ENCODE results near the gene POU2F1. TPM values are rescaled to one million over a fixed set of nuclear protein-coding genes. Genes with fewer than 3 reads are reported as not detected.

POU2F1 gene
- total RNA-seq, 1 experiment from 2014 or later: 24.5 TPM

GRCh38 chr1:167450843-167451242 is 230.2 kb downstream of the POU2F1 start:
- ChIA-PET POLR2A (no interaction called here), CTCF (no interaction called here), RAD21 (ENCODE audit: low non-redundant PET in 1 of 2, low total read pairs in 2 of 2, uncharacterized antibody in 2 of 2, unreplicated experiment in 2 of 2) (no interaction called here)
- Histone ChIP-seq H3K27ac (ENCODE audit: low read depth, low read length) (no peak overlapping the region), H3K36me3 (ENCODE audit: control insufficient read depth in 1 of 2, insufficient read depth in 2 of 2, low read length in 2 of 2) (no peaks in the 10 kb centered on the region), H3K4me3 (replicated peaks in 1 of 2; ENCODE audit: low read depth in 1 of 2, low read length in 2 of 2) (no peak overlapping the region), H4K20me1 (ENCODE audit: insufficient read depth) (no peaks in the 10 kb centered on the region), H3K9ac (ENCODE audit: low read length) (no peak overlapping the region), H3K4me2 (ENCODE audit: low read length) (no peak overlapping the region), H3K9me3 (ENCODE audit: control insufficient read depth in 1 of 2, insufficient read depth in 1 of 2, low read depth in 1 of 2, low read length in 2 of 2) (no peaks in the 10 kb centered on the region), H3K4me1 (ENCODE audit: control insufficient read depth in 1 of 2, insufficient read depth in 2 of 2, low read length in 2 of 2) (peaks cover 3 to 25% of the 10 kb centered on the region in 2 experiments; a peak in 3 of 4 replicates), H3K9me2 (ENCODE audit: insufficient read depth) (no peaks in the 10 kb centered on the region), H3K27me3 (ENCODE audit: insufficient read depth, low read length) (no peaks in the 10 kb centered on the region), H2AFZ (ENCODE audit: low read depth, low read length, poor library complexity, severe bottlenecking) (no peak overlapping the region), H3K79me2 (ENCODE audit: insufficient read depth, low read length) (no peaks in the 10 kb centered on the region)
- intact Hi-C loops (cut with micrococcal nuclease): no loop called here
- no peak for DNase-seq (ENCODE audit: low read depth, low spot score)
- no peak for TF ChIP-seq CEBPB (IDR thresholded peaks at IDR 0.05; ENCODE audit: low read depth)
- no peak for TF ChIP-seq EGR1 (IDR thresholded peaks at IDR 0.05; ENCODE audit: low read depth)
- TF ChIP-seq TCF7L2 (IDR thresholded peaks at IDR 0.05; ENCODE audit: borderline replicate concordance, extremely low read depth, insufficient read depth, insufficient read length): no peak
- no TSS peak for BruUV-seq (replicated peaks)
- ATAC-seq: no peak

- H3K4me1 ChIP-seq (ENCODE audit: control insufficient read depth in 1 of 2, insufficient read depth in 2 of 2, low read length in 2 of 2): peaks cover 3 to 21% of the 10 kb centered on the region in 2 experiments; a peak in 3 of 4 replicates
- ChIA-PET RAD21 (ENCODE audit: low non-redundant PET in 1 of 2, low total read pairs in 2 of 2, uncharacterized antibody in 2 of 2, unreplicated experiment in 2 of 2) (no interaction called here), POLR2A (no interaction called here), CTCF (no interaction called here)
- no peak for DNase-seq (ENCODE audit: low read depth, low spot score)
- no peaks in the 10 kb centered on the region for H3K79me2 ChIP-seq (ENCODE audit: insufficient read depth, low read length)
- TF ChIP-seq TCF7L2 (IDR thresholded peaks at IDR 0.05; ENCODE audit: borderline replicate concordance, extremely low read depth, insufficient read depth, insufficient read length): no peak
- no peak for TF ChIP-seq POLR2A (IDR thresholded peaks at IDR 0.05; ENCODE audit: borderline replicate concordance, extremely low read depth, insufficient read depth, insufficient read length)
- no peak for TF ChIP-seq ZFX (IDR thresholded peaks at IDR 0.05)
- no peak for TF ChIP-seq ATF3 (IDR thresholded peaks at IDR 0.05)
- TF ChIP-seq JUND (IDR thresholded peaks at IDR 0.05): no peak
- no peak for TF ChIP-seq SIN3A (IDR thresholded peaks at IDR 0.05; ENCODE audit: low read depth)
- no peak for TF ChIP-seq RAD21 (IDR thresholded peaks at IDR 0.05; ENCODE audit: low read depth)
- TF ChIP-seq SP1 (IDR thresholded peaks at IDR 0.05; ENCODE audit: low read depth): no peak
- TF ChIP-seq REST (IDR thresholded peaks at IDR 0.05; ENCODE audit: low read depth): no peak
- H3K27ac ChIP-seq (ENCODE audit: low read depth, low read length): no peak overlapping the region
- H2AFZ ChIP-seq (ENCODE audit: low read depth, low read length, poor library complexity, severe bottlenecking): no peak overlapping the region
- no peaks in the 10 kb centered on the region for H3K9me2 ChIP-seq (ENCODE audit: insufficient read depth)
- no peak overlapping the region for H3K4me3 ChIP-seq (replicated peaks in 1 of 2; ENCODE audit: low read depth in 1 of 2, low read length in 2 of 2)
- intact Hi-C loops (cut with micrococcal nuclease): no loop called here
- no peak overlapping the region for H3K4me2 ChIP-seq (ENCODE audit: low read length)
- H3K36me3 ChIP-seq (ENCODE audit: control insufficient read depth in 1 of 2, insufficient read depth in 2 of 2, low read length in 2 of 2): no peaks in the 10 kb centered on the region
- H3K9me3 ChIP-seq (ENCODE audit: control insufficient read depth in 1 of 2, insufficient read depth in 1 of 2, low read depth in 1 of 2, low read length in 2 of 2): no peaks in the 10 kb centered on the region
- no peak for ATAC-seq
- BruUV-seq (replicated peaks): no TSS peak
- H4K20me1 ChIP-seq (ENCODE audit: insufficient read depth): no peaks in the 10 kb centered on the region
- H3K9ac ChIP-seq (ENCODE audit: low read length): no peak overlapping the region
- H3K27me3 ChIP-seq (ENCODE audit: insufficient read depth, low read length): no peaks in the 10 kb centered on the region
Observed at GRCh38 chr1:167452483-167452882, 231.8 kb downstream of the POU2F1 start.

Data from HCT116 (cell line).